CD14-positive monocyte (primary cell): ENCODE data around the gene ATP13A5. TPM values are rescaled to one million over a fixed set of nuclear protein-coding genes. Genes with fewer than 3 reads are reported as not detected.

Source experiments
- DNase-seq, 3 donors: peaks; one replicate each; pipeline ENCODE4 v3.0.0-alpha.2; 2011 to 2022
- H2AFZ ChIP-seq: 2 replicates; pipeline ENCODE4 v1.6.0; 2012; ENCODE audit warnings: mild to moderate bottlenecking, low read depth, low read length, inconsistent platforms; ENCODE audit not compliant: insufficient read depth, poor library complexity, severe bottlenecking
- H3K27ac ChIP-seq, 2 donors: 1 replicate in 1 of 2; 2 replicates in 1 of 2; pipeline ENCODE4 v1.5.1; 2012 to 2013; ENCODE audit warnings: low read length in 2 of 2, control low read depth in 1 of 2, inconsistent platforms in 1 of 2, low read depth in 1 of 2, mild to moderate bottlenecking in 1 of 2
- H3K27me3 ChIP-seq, 2 donors: one replicate each; pipeline versions ENCODE4 v1.6.0 to v1.6.1; 2011 to 2013; ENCODE audit warnings: low read length in 2 of 2; ENCODE audit not compliant: control insufficient read depth in 2 of 2, insufficient read depth in 2 of 2
- H3K36me3 ChIP-seq, 2 donors: replicated peaks in 1 of 2; 1 replicate in 1 of 2; 2 replicates in 1 of 2; pipeline versions ENCODE4 v1.5.1 to v1.6.1; 2012 to 2013; ENCODE audit warnings: low read length in 2 of 2, control low read depth in 1 of 2, inconsistent platforms in 1 of 2, mild to moderate bottlenecking in 1 of 2; ENCODE audit not compliant: insufficient read depth in 2 of 2, control insufficient read depth in 1 of 2
- H3K4me1 ChIP-seq, 2 donors: 1 replicate in 1 of 2; 2 replicates in 1 of 2; pipeline versions ENCODE4 v1.5.1 to v1.6.1; 2012 to 2013; ENCODE audit warnings: low read length in 2 of 2, control low read depth in 1 of 2, inconsistent platforms in 1 of 2, mild to moderate bottlenecking in 1 of 2, moderate library complexity in 1 of 2; ENCODE audit not compliant: insufficient read depth in 2 of 2, control insufficient read depth in 1 of 2
- H3K4me2 ChIP-seq: replicated peaks from 2 replicates; pipeline ENCODE3; 2012; ENCODE audit warnings: low read length, moderate library complexity, mild to moderate bottlenecking; ENCODE audit not compliant: poor library complexity, severe bottlenecking; ENCODE audit errors: extremely low read depth
- H3K4me3 ChIP-seq, 3 experiments: fragments of 200-600 bp in 1 of 3; sonication (generic) in 1 of 3; replicated peaks in 1 of 3; 1 replicate in 2 of 3; 2 replicates in 1 of 3; pipeline ENCODE4 v1.5.1; 2011 to 2013; ENCODE audit warnings: low read length in 3 of 3, mild to moderate bottlenecking in 3 of 3, control low read depth in 2 of 3, low read depth in 2 of 3, inconsistent platforms in 1 of 3, moderate library complexity in 1 of 3
- H3K79me2 ChIP-seq: 2 replicates; pipeline ENCODE4 v1.6.0; 2012; ENCODE audit warnings: mild to moderate bottlenecking, control low read depth, inconsistent platforms, low read length, moderate library complexity; ENCODE audit not compliant: insufficient read depth
- H3K9ac ChIP-seq: 2 replicates; pipeline ENCODE4 v1.6.0; 2017; ENCODE audit warnings: low read length, mild to moderate bottlenecking; ENCODE audit not compliant: insufficient read depth, poor library complexity, severe bottlenecking
- H3K9me3 ChIP-seq, 2 donors: replicated peaks in 1 of 2; 1 replicate in 1 of 2; 2 replicates in 1 of 2; pipeline versions ENCODE4 v1.5.1 to v1.6.1; 2012 to 2013; ENCODE audit warnings: low read length in 2 of 2, control low read depth in 1 of 2; ENCODE audit not compliant: control insufficient read depth in 1 of 2, insufficient read depth in 1 of 2
- H4K20me1 ChIP-seq: 2 replicates; pipeline ENCODE4 v1.6.0; 2012; ENCODE audit warnings: mild to moderate bottlenecking, low read length, control low read depth, moderate library complexity; ENCODE audit not compliant: insufficient read depth
- H3K27ac Mint-ChIP-seq, 7 donors: one replicate each; pipeline ENCODE4 v1.8.0; 2020; ENCODE audit warnings: mild to moderate bottlenecking in 7 of 7, mixed read lengths in 7 of 7, moderate library complexity in 6 of 7, inconsistent platforms in 2 of 7
- H3K27me3 Mint-ChIP-seq, 3 donors: one replicate each; pipeline ENCODE4 v1.8.0; 2021 to 2022; ENCODE audit warnings: low read depth in 3 of 3, mild to moderate bottlenecking in 3 of 3, mixed read lengths in 3 of 3, moderate library complexity in 3 of 3, inconsistent platforms in 1 of 3
- H3K36me3 Mint-ChIP-seq, 2 donors: one replicate each; pipeline ENCODE4 v1.8.0; 2020; ENCODE audit warnings: mixed read lengths in 2 of 2, inconsistent platforms in 1 of 2, mild to moderate bottlenecking in 1 of 2
- H3K4me1 Mint-ChIP-seq: one replicate; pipeline ENCODE4 v1.8.0; 2020; ENCODE audit warnings: mild to moderate bottlenecking, mixed read lengths
- H3K4me3 Mint-ChIP-seq, 2 donors: one replicate each; pipeline ENCODE4 v1.8.0; 2020; ENCODE audit warnings: mild to moderate bottlenecking in 2 of 2, mixed read lengths in 2 of 2, moderate library complexity in 1 of 2
- H3K9me3 Mint-ChIP-seq, 7 donors: one replicate each; pipeline ENCODE4 v1.8.0; 2020 to 2022; ENCODE audit warnings: mixed read lengths in 7 of 7, mild to moderate bottlenecking in 6 of 7, moderate library complexity in 6 of 7, inconsistent platforms in 2 of 7
- WGBS: methylation state at CpG from one replicate; pipeline ENCODE4 v1.1.5; 2013; ENCODE audit warnings: missing lambda C conversion rate; ENCODE audit not compliant: insufficient coverage; 5-methylcytosine and 5-hydroxymethylcytosine counted together
- intact Hi-C, 2 donors: fragments of 100-400 bp; cut with micrococcal nuclease; formaldehyde crosslinking; loops; one replicate each; pipeline versions ENCODE4 v1.15.0 to v1.15.1; 2023
- polyA plus RNA-seq, 3 donors: library from polyadenylated mRNA; depleted of rRNA in 1 of 3; unstranded in 2 of 3; stranded (reverse) in 1 of 3; fragments of 300-500 nt in 2 of 3; fragments of >200 nt in 1 of 3; fragmentation: Illumina TruSeq in 2 of 3; gene quantifications; 1 replicate in 2 of 3; 2 replicates in 1 of 3; pipeline ENCODE4 v1.2.3, GENCODE V29; 2012 to 2021
- TF ChIP-seq, protein P1 (sequence below): fragments of 200-600 bp; IDR thresholded peaks from one replicate; pipeline ENCODE4 v1.8.0; 2022; ENCODE audit warnings: antibody characterized with exemption, mild to moderate bottlenecking

ATP13A5 gene
- polyA plus RNA-seq, 3 donors: not detected

DNA sequence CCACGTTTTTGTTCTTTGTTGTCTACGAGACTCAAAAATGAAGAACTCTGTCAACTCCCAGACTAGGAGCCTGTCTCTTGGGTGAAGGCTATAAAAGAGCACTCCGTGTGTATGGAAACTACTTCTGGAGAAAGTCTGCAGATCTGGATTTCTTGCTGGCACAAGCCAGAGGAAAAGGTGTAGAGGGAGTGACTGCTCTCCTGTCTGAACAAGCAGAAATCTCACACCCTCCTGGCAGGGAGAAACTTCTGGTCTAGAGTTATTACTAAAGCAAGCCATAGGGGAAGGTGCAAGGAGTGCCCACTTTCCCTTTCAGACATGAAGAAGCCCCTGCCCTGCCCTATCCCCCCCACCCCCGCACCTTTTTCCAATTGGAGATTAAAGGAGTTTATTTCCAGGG lies 128.1 kb downstream of the ATP13A5 start:
- H3K36me3 ChIP-seq: no peaks in the 10 kb centered on the region
- Mint-ChIP-seq H3K27me3 (peaks cover 0 to 1% (median 0%) of the 10 kb centered on the region in 3 donors), H3K36me3 (no peaks in the 10 kb centered on the region), H3K4me1 (no peaks in the 10 kb centered on the region), H3K27ac (no peak overlapping the region), H3K4me3 (no peak overlapping the region), H3K9me3 (peaks cover 16 to 35% (median 23%) of the 10 kb centered on the region in 7 donors)
- no peak overlapping the region for H2AFZ ChIP-seq
- H3K79me2 ChIP-seq: no peaks in the 10 kb centered on the region
- WGBS: no CpG with 5 or more reads among the region's 4 CpGs
- H3K4me2 ChIP-seq: no peak overlapping the region
- H3K9me3 ChIP-seq: peaks cover 10 to 32% of the 10 kb centered on the region in 2 donors
- no peaks in the 10 kb centered on the region for H4K20me1 ChIP-seq
- H3K4me3 ChIP-seq: no peak overlapping the region
- H3K9ac ChIP-seq: no peak overlapping the region
- H3K4me1 ChIP-seq: no peaks in the 10 kb centered on the region
- TF ChIP-seq, protein P1, sequence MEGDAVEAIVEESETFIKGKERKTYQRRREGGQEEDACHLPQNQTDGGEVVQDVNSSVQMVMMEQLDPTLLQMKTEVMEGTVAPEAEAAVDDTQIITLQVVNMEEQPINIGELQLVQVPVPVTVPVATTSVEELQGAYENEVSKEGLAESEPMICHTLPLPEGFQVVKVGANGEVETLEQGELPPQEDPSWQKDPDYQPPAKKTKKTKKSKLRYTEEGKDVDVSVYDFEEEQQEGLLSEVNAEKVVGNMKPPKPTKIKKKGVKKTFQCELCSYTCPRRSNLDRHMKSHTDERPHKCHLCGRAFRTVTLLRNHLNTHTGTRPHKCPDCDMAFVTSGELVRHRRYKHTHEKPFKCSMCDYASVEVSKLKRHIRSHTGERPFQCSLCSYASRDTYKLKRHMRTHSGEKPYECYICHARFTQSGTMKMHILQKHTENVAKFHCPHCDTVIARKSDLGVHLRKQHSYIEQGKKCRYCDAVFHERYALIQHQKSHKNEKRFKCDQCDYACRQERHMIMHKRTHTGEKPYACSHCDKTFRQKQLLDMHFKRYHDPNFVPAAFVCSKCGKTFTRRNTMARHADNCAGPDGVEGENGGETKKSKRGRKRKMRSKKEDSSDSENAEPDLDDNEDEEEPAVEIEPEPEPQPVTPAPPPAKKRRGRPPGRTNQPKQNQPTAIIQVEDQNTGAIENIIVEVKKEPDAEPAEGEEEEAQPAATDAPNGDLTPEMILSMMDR: no peak
- no peak overlapping the region for H3K27ac ChIP-seq
- no peaks in the 10 kb centered on the region for H3K27me3 ChIP-seq
- intact Hi-C loops: no loop called here
- DNase-seq: no peak

DNA sequence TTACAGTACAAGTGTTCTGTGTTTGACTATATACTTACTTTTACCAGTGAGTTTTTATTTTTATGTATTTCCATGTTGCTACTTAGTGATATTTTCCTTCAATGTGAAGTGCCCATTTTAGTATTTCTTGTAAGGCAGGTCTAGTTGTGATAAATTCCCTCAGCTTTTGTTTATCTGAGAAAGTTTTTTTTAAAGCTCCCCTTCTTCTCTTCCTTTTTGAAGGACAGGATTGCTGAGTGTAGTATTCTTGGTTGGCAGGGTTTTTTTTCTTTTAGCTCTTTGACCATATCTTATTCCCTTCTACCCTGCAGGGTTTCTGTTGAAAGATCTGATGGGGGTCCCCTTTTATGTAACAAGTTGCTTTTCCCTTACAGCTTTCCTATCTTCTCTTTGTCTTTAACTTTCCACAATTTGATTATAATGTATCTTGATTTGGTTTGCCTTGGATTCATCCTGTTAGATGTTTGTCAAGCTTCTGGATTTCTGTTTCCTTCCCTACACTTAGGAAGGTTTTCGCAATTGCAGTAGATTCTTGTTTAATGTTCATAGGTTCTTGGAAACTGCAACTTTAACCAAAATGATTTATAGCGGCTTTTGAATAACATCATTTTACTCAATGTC lies 129.6 kb downstream of the ATP13A5 start:
- Mint-ChIP-seq H3K27me3 (peaks cover 0 to 2% (median 1%) of the 10 kb centered on the region in 3 donors), H3K9me3 (peaks cover 16 to 35% (median 23%) of the 10 kb centered on the region in 7 donors)
- H3K9me3 ChIP-seq: peaks cover 10 to 32% of the 10 kb centered on the region in 2 donors

More for the DNA sequence above, 129.6 kb downstream of the ATP13A5 start:
- H2AFZ ChIP-seq: no peak overlapping the region
- H4K20me1 ChIP-seq: no peaks in the 10 kb centered on the region
- H3K4me1 Mint-ChIP-seq: no peaks in the 10 kb centered on the region
- TF ChIP-seq, protein P1: no peak
- H3K4me1 ChIP-seq: no peaks in the 10 kb centered on the region
- intact Hi-C loops: no loop called here
- H3K27ac Mint-ChIP-seq: no peak overlapping the region
- no peak overlapping the region for H3K27ac ChIP-seq
- no peak overlapping the region for H3K4me3 ChIP-seq
- H3K4me3 Mint-ChIP-seq: no peak overlapping the region
- no peak overlapping the region for H3K9ac ChIP-seq
- H3K27me3 ChIP-seq: no peaks in the 10 kb centered on the region
- no peaks in the 10 kb centered on the region for H3K36me3 ChIP-seq
- no peaks in the 10 kb centered on the region for H3K79me2 ChIP-seq
- H3K36me3 Mint-ChIP-seq: no peaks in the 10 kb centered on the region
- no peak overlapping the region for H3K4me2 ChIP-seq
- no peak for DNase-seq
- no CpG with 5 or more reads among the region's 2 CpGs for WGBS
